H4 (cell line): ENCODE results near the gene ISLR. TPM values are rescaled to one million over a fixed set of nuclear protein-coding genes. Genes with fewer than 3 reads are reported as not detected.

Experiments used
- DNase-seq: peaks from one replicate; pipeline ENCODE4 v3.0.0-alpha.2; 2015; ENCODE audit warnings: low spot score
- total RNA-seq: library from RNA; depleted of rRNA; stranded (reverse); fragments of >200 nt; shearing (Covaris generic); gene quantifications from 2 replicates; pipeline ENCODE4 v1.2.3, GENCODE V29; 2014; rRNA removed

Gene ISLR
- total RNA-seq, 1 experiment from 2014 or later, result 0.06 TPM

GRCh38 chr15:74211656-74212055, 38.1 kb downstream of the ISLR start:
- no peak for DNase-seq

GRCh38 chr15:74212494-74212893, 39.0 kb downstream of the ISLR start:
- DNase-seq, result no peak

GRCh38 chr15:74213858-74214284, 40.4 kb downstream of the ISLR start:
- DNase-seq, result no peak

- no peak for DNase-seq
Observed at GRCh38 chr15:74214324-74215021, 41.0 kb downstream of the ISLR start.

- DNase-seq, result no peak
Observed at GRCh38 chr15:74215958-74216357, 42.4 kb downstream of the ISLR start.

GRCh38 chr15:74216949-74217348, 43.4 kb downstream of the ISLR start:
- DNase-seq, result no peak

GRCh38 chr15:74217907-74218885, 44.7 kb downstream of the ISLR start:
- no peak for DNase-seq

- no peak for DNase-seq
Observed at GRCh38 chr15:74220475-74221248, 47.2 kb downstream of the ISLR start.

GRCh38 chr15:74221399-74222239, 48.1 kb downstream of the ISLR start:
- no peak for DNase-seq

- DNase-seq, result no peak
Observed at GRCh38 chr15:74222240-74223119, 49.0 kb downstream of the ISLR start.

- DNase-seq, result no peak
Observed at GRCh38 chr15:74225928-74226327, 52.4 kb downstream of the ISLR start.

Other genes with a start within 250 kb of the ISLR start
- gene LOXL1, start 247.2 kb upstream of the ISLR start, total RNA-seq, result 53.2 and 104 TPM in 2 replicates
- 5.2 and 6.7 TPM in 2 replicates for gene STOML1, start 181.4 kb upstream of the ISLR start, total RNA-seq
- gene PML, start 179.0 kb upstream of the ISLR start, total RNA-seq, result 19.0 and 20.0 TPM in 2 replicates
- not detected in 2 replicates for gene GOLGA6A, start 91.2 kb upstream of the ISLR start, total RNA-seq
- gene ISLR2, start 43.1 kb upstream of the ISLR start, total RNA-seq, result not detected in 2 replicates
- 12.9 and 16.8 TPM in 2 replicates for gene STRA6, start 29.1 kb downstream of the ISLR start, total RNA-seq
- gene CCDC33, start 62.6 kb downstream of the ISLR start, total RNA-seq, result 2.0 and 2.8 TPM in 2 replicates
- not detected in 2 replicates for gene CYP11A1, start 193.9 kb downstream of the ISLR start, total RNA-seq